H1 (cell line): ENCODE results near the gene SF3B1. TPM values are rescaled to one million over a fixed set of nuclear protein-coding genes. Genes with fewer than 3 reads are reported as not detected.

Experiments
- CTCF ChIA-PET: fragments of 300-600 bp; sonication (Branson Sonifier 250); formaldehyde crosslinking; loops from one replicate; lab custom pipeline; 2021; ENCODE audit not compliant: partially characterized antibody; lab: Charles Lee
- POLR2A ChIA-PET: fragments of 300-600 bp; sonication (Branson Sonifier 250); formaldehyde crosslinking; loops from one replicate; lab custom pipeline; 2021; ENCODE audit warnings: inconsistent platforms; ENCODE audit not compliant: partially characterized antibody; lab: Charles Lee
- DNase-seq, 2 experiments: peaks; one replicate each; pipeline versions ENCODE4 v3.0.0 to v3.0.0-alpha.2; 2010 to 2022; ENCODE audit warnings: low spot score in 2 of 2, low read depth in 1 of 2, mixed read lengths in 1 of 2
- FAIRE-seq: peaks from 2 replicates; lab custom pipeline; 2011; peaks lifted over from hg19 to GRCh38; lab: Jason Lieb, UNC
- H2AFZ ChIP-seq: 2 replicates; pipeline ENCODE4 v1.8.1; 2012; ENCODE audit warnings: low read length, inconsistent platforms
- H2AK5ac ChIP-seq: 2 replicates; pipeline ENCODE4 v1.6.1; 2013; ENCODE audit warnings: low read depth, low read length
- H2BK120ac ChIP-seq: replicated peaks from 2 replicates; pipeline ENCODE3; 2013; ENCODE audit warnings: low read depth, low read length, inconsistent platforms
- H2BK12ac ChIP-seq: 2 replicates; pipeline ENCODE4 v1.6.1; 2013; ENCODE audit warnings: low read depth, low read length
- H2BK15ac ChIP-seq: 2 replicates; pipeline ENCODE4 v1.6.1; 2013; ENCODE audit warnings: low read length
- H2BK20ac ChIP-seq: 2 replicates; pipeline ENCODE4 v1.6.1; 2013; ENCODE audit warnings: low read length
- H2BK5ac ChIP-seq: 2 replicates; pipeline ENCODE4 v1.6.1; 2013; ENCODE audit warnings: low read depth, low read length
- H3K14ac ChIP-seq: 2 replicates; pipeline ENCODE4 v1.6.1; 2013; ENCODE audit warnings: inconsistent platforms; ENCODE audit not compliant: insufficient read length
- H3K18ac ChIP-seq: 2 replicates; pipeline ENCODE4 v1.6.1; 2013; ENCODE audit warnings: low read length; ENCODE audit errors: extremely low read depth
- H3K23ac ChIP-seq: 2 replicates; pipeline ENCODE4 v1.6.1; 2013; ENCODE audit warnings: inconsistent platforms; ENCODE audit not compliant: insufficient read length
- H3K23me2 ChIP-seq: 2 replicates; pipeline ENCODE4 v1.6.1; 2013; ENCODE audit warnings: low read depth, low read length
- H3K27ac ChIP-seq: 2 replicates; pipeline ENCODE4 v1.6.1; 2011; ENCODE audit warnings: low read depth, low read length, inconsistent platforms
- H3K27me3 ChIP-seq, 4 experiments: replicated peaks in 1 of 4; 1 replicate in 1 of 4; 2 replicates in 3 of 4; pipeline versions ENCODE4 v1.6.1 to v1.8.1; 2011 to 2013; ENCODE audit warnings: low read length in 3 of 4, mild to moderate bottlenecking in 3 of 4, inconsistent platforms in 2 of 4, mixed read lengths in 2 of 4, moderate library complexity in 1 of 4; ENCODE audit not compliant: control insufficient read depth in 3 of 4, insufficient read depth in 3 of 4; ENCODE audit errors: extremely low read depth in 1 of 4
- H3K36me3 ChIP-seq, 4 experiments: 2 replicates each; pipeline versions ENCODE4 v1.6.1 to v1.8.1; 2011 to 2013; ENCODE audit warnings: mild to moderate bottlenecking in 4 of 4, low read length in 3 of 4, moderate library complexity in 2 of 4, control low read depth in 1 of 4, inconsistent platforms in 1 of 4; ENCODE audit not compliant: insufficient read depth in 4 of 4, control insufficient read depth in 2 of 4
- H3K4ac ChIP-seq: replicated peaks from 2 replicates; pipeline ENCODE3; 2013; ENCODE audit warnings: low read length, low read depth, mixed read lengths, inconsistent platforms; ENCODE audit not compliant: insufficient read length
- H3K4me1 ChIP-seq, 4 experiments: replicated peaks in 1 of 4; 1 replicate in 1 of 4; 2 replicates in 3 of 4; pipeline versions ENCODE4 v1.6.1 to v1.8.1; 2011 to 2013; ENCODE audit warnings: low read length in 3 of 4, inconsistent platforms in 2 of 4, mixed read lengths in 1 of 4; ENCODE audit not compliant: insufficient read depth in 4 of 4, control insufficient read depth in 3 of 4
- H3K4me2 ChIP-seq, 2 experiments: 2 replicates each; pipeline versions ENCODE4 v1.6.1 to v1.8.1; 2011 to 2013; ENCODE audit warnings: low read depth in 2 of 2, low read length in 2 of 2, control low read depth in 1 of 2, inconsistent platforms in 1 of 2, mild to moderate bottlenecking in 1 of 2; ENCODE audit not compliant: insufficient read depth in 1 of 2
- H3K4me3 ChIP-seq, 4 experiments: fragments of 200-600, 300-600 bp in 1 of 4; sonication (generic), shearing (Covaris generic), sonication (Bioruptor Twin) in 1 of 4; 2 replicates each; pipeline versions ENCODE4 v1.5.1 to v1.8.1; 2011 to 2016; ENCODE audit warnings: low read length in 4 of 4, low read depth in 3 of 4, control low read depth in 2 of 4, inconsistent platforms in 2 of 4, mild to moderate bottlenecking in 2 of 4, mixed read lengths in 1 of 4, moderate library complexity in 1 of 4; ENCODE audit not compliant: insufficient read depth in 2 of 4; ENCODE audit errors: extremely low read depth in 1 of 4
- H3K56ac ChIP-seq: replicated peaks from 2 replicates; pipeline ENCODE3; 2013; ENCODE audit warnings: low read depth, mild to moderate bottlenecking, mixed read lengths, low read length, inconsistent platforms; ENCODE audit not compliant: insufficient read length
- H3K79me1 ChIP-seq: 2 replicates; pipeline ENCODE4 v1.6.1; 2013; ENCODE audit warnings: low read depth, low read length, control low read depth
- H3K79me2 ChIP-seq, 2 experiments: 2 replicates each; pipeline versions ENCODE4 v1.6.1 to v1.8.1; 2012 to 2013; ENCODE audit warnings: low read length in 2 of 2, mild to moderate bottlenecking in 2 of 2, inconsistent platforms in 1 of 2; ENCODE audit not compliant: insufficient read depth in 2 of 2, control insufficient read depth in 1 of 2
- H3K9ac ChIP-seq, 4 experiments: replicated peaks in 1 of 4; 1 replicate in 1 of 4; 2 replicates in 3 of 4; pipeline versions ENCODE4 v1.6.1 to v1.8.1; 2011 to 2013; ENCODE audit warnings: low read depth in 3 of 4, low read length in 3 of 4, control low read depth in 2 of 4, mild to moderate bottlenecking in 2 of 4, moderate library complexity in 2 of 4, inconsistent platforms in 1 of 4; ENCODE audit errors: extremely low read depth in 1 of 4
- H3K9me3 ChIP-seq, 2 experiments: 2 replicates each; pipeline versions ENCODE4 v1.6.1 to v1.8.1; 2012 to 2013; ENCODE audit warnings: mild to moderate bottlenecking in 2 of 2, moderate library complexity in 2 of 2, control low read depth in 1 of 2, inconsistent platforms in 1 of 2, low read depth in 1 of 2, low read length in 1 of 2, mixed read lengths in 1 of 2; ENCODE audit not compliant: insufficient read depth in 2 of 2
- H4K20me1 ChIP-seq, 2 experiments: replicated peaks in 1 of 2; 2 replicates each; pipeline versions ENCODE3 to v1.8.1; 2011 to 2013; ENCODE audit warnings: inconsistent platforms in 2 of 2, low read length in 2 of 2, mild to moderate bottlenecking in 1 of 2; ENCODE audit not compliant: insufficient read depth in 2 of 2, control insufficient read depth in 1 of 2
- H4K5ac ChIP-seq: 2 replicates; pipeline ENCODE4 v1.6.1; 2013; ENCODE audit warnings: low read length, low read depth, mixed read lengths, inconsistent platforms; ENCODE audit not compliant: insufficient read length
- H4K8ac ChIP-seq: 2 replicates; pipeline ENCODE4 v1.8.0; 2013; ENCODE audit warnings: mild to moderate bottlenecking, moderate library complexity, low read length, inconsistent platforms; ENCODE audit not compliant: insufficient read depth; ENCODE audit errors: extremely low read depth
- H4K91ac ChIP-seq: replicated peaks from 2 replicates; pipeline ENCODE3; 2013; ENCODE audit warnings: low read length, mixed read lengths, inconsistent platforms; ENCODE audit not compliant: insufficient read length
- BRCA1 ChIP-seq: IDR thresholded peaks from 2 replicates; pipeline ENCODE4 v1.6.1; 2012; ENCODE audit warnings: low read depth, low read length, improper control_type of control experiment
- CEBPB ChIP-seq: IDR thresholded peaks from 2 replicates; pipeline ENCODE4 v1.6.1; 2012; ENCODE audit warnings: low read depth, low read length
- CHD1 ChIP-seq: IDR thresholded peaks from 2 replicates; pipeline ENCODE4 v1.6.1; 2012; ENCODE audit warnings: low read depth, low read length, improper control_type of control experiment
- CHD2 ChIP-seq: IDR thresholded peaks from 2 replicates; pipeline ENCODE4 v1.6.1; 2012; ENCODE audit warnings: low read length, improper control_type of control experiment
- EP300 ChIP-seq, 2 experiments: IDR thresholded peaks; 1 replicate in 1 of 2; 2 replicates in 1 of 2; pipeline ENCODE4 v1.6.1; 2011 to 2012; ENCODE audit warnings: low read depth in 2 of 2, low read length in 2 of 2, mild to moderate bottlenecking in 2 of 2, borderline replicate concordance in 1 of 2, inconsistent platforms in 1 of 2, moderate library complexity in 1 of 2
- FOSL1 ChIP-seq: IDR thresholded peaks from 2 replicates; pipeline ENCODE4 v1.6.1; 2011; ENCODE audit warnings: mild to moderate bottlenecking, low read depth, low read length, moderate library complexity; ENCODE audit not compliant: insufficient read depth
- GTF2F1 ChIP-seq: IDR thresholded peaks from 2 replicates; pipeline ENCODE4 v1.6.1; 2012; ENCODE audit warnings: low read depth, low read length, improper control_type of control experiment, borderline replicate concordance
- PHF8 ChIP-seq: fragments of 200-600 bp; sonication (generic); conservative IDR thresholded peaks from 2 replicates; pipeline ENCODE4 v1.7.1; 2012; ENCODE audit warnings: low read depth, mild to moderate bottlenecking, inconsistent platforms, low read length, moderate library complexity
- POLR2A ChIP-seq, 2 experiments: IDR thresholded peaks; 1 replicate in 1 of 2; 2 replicates in 1 of 2; pipeline ENCODE4 v1.6.1; 2011; ENCODE audit warnings: low read depth in 2 of 2, low read length in 2 of 2, mild to moderate bottlenecking in 2 of 2; ENCODE audit errors: control extremely low read depth in 1 of 2
- SIRT6 ChIP-seq: IDR thresholded peaks from one replicate; pipeline ENCODE4 v1.7.1; 2012; ENCODE audit warnings: low read length, inconsistent platforms
- SP1 ChIP-seq: IDR thresholded peaks from 2 replicates; pipeline ENCODE4 v1.6.1; 2011; ENCODE audit warnings: low read depth, low read length
- SRF ChIP-seq: IDR thresholded peaks from 2 replicates; pipeline ENCODE4 v1.6.1; 2011; ENCODE audit warnings: mild to moderate bottlenecking, low read depth, low read length, moderate library complexity
- SUZ12 ChIP-seq: fragments of 200-600 bp; sonication (generic); IDR thresholded peaks from 2 replicates; pipeline ENCODE4 v1.6.1; 2012; ENCODE audit warnings: mild to moderate bottlenecking, inconsistent platforms, low read length, moderate library complexity, mixed read lengths
- TAF1 ChIP-seq: IDR thresholded peaks from 2 replicates; pipeline ENCODE4 v1.6.1; 2011; ENCODE audit warnings: mild to moderate bottlenecking, low read depth, low read length
- TAF7 ChIP-seq: optimal IDR thresholded peaks from 2 replicates; pipeline ENCODE3; 2011; ENCODE audit warnings: low read depth, mild to moderate bottlenecking, inconsistent platforms, low read length, moderate library complexity, borderline replicate concordance
- TCF12 ChIP-seq: IDR thresholded peaks from 2 replicates; pipeline ENCODE4 v1.6.1; 2011; ENCODE audit warnings: low read depth, mild to moderate bottlenecking, low read length
- ZNF274 ChIP-seq: IDR thresholded peaks from 2 replicates; pipeline ENCODE4 v1.7.0; 2012; ENCODE audit warnings: low read length, borderline replicate concordance; ENCODE audit errors: extremely low read depth
- WGBS, 2 experiments: shearing (Covaris generic) in 1 of 2; methylation state at CpG; one replicate each; pipeline versions ENCODE4 v1.1.6 to v1.1.7; 2013 to 2015; ENCODE audit warnings: low lambda C conversion rate in 2 of 2, mixed read lengths in 2 of 2, inconsistent platforms in 1 of 2, low coverage in 1 of 2, missing lambda C conversion rate in 1 of 2; ENCODE audit not compliant: insufficient replicate concordance in 2 of 2, insufficient coverage in 1 of 2, insufficient read length in 1 of 2; ENCODE audit errors: extremely low coverage in 1 of 2, missing lambda C conversion rate in 1 of 2; 5-methylcytosine and 5-hydroxymethylcytosine counted together
- polyA plus RNA-seq, 7 experiments: library from polyadenylated mRNA; depleted of rRNA in 3 of 7; stranded (reverse) in 5 of 7; unstranded in 2 of 7; fragments of >200 nt in 5 of 7; fragments of 200-250 nt in 2 of 7; gene quantifications; 1 replicate in 5 of 7; 2 replicates in 1 of 7; 4 replicates in 1 of 7; pipeline versions ENCODE4 v1.2.1 to v1.2.3, GENCODE V29; 2011 to 2013; ENCODE audit warnings: missing spikeins in 2 of 7, mixed read lengths in 2 of 7
- total RNA-seq: library from RNA; stranded (reverse); fragmentation: NEBNext Ultra II Directional; extraction: Animal tissue kit (Norgen Biotek cat#: 25700); gene quantifications from 2 replicates; pipeline ENCODE4 v1.2.1, GENCODE V29; 2021

SF3B1 gene
- total and polyA plus RNA-seq, 2 of the 8 experiments (the other 6 are each of a cell fraction or from before 2014, with no cell fraction given): 320 to 403 TPM

- no peak overlapping the region for H3K23ac ChIP-seq
- DNase-seq (no peak), FAIRE-seq (no peak)
- CTCF ChIA-PET: no interaction called here
- H2BK15ac ChIP-seq: no peak overlapping the region
- no peak overlapping the region for H3K4me3 ChIP-seq
- no peak overlapping the region for H2BK120ac ChIP-seq
- no peak overlapping the region for H3K18ac ChIP-seq
- no peak overlapping the region for H4K91ac ChIP-seq
- POLR2A ChIA-PET: no interaction called here
- no peak overlapping the region for H3K4ac ChIP-seq
- H3K14ac ChIP-seq: no peak overlapping the region
- no peak overlapping the region for H4K5ac ChIP-seq
- no peak overlapping the region for H3K56ac ChIP-seq
- no peak overlapping the region for H2BK20ac ChIP-seq
- no peaks in the 10 kb centered on the region for H4K20me1 ChIP-seq
- no peaks in the 10 kb centered on the region for H3K9me3 ChIP-seq
- H3K27ac ChIP-seq: no peak overlapping the region
- H2BK12ac ChIP-seq: no peak overlapping the region
- H2AK5ac ChIP-seq: no peak overlapping the region
- H3K23me2 ChIP-seq: no peaks in the 10 kb centered on the region
- no peaks in the 10 kb centered on the region for H3K27me3 ChIP-seq
- no peaks in the 10 kb centered on the region for H3K36me3 ChIP-seq
- no peak overlapping the region for H3K9ac ChIP-seq
- no peaks in the 10 kb centered on the region for H3K79me1 ChIP-seq
- no peak overlapping the region for H3K4me2 ChIP-seq
- no peaks in the 10 kb centered on the region for H3K4me1 ChIP-seq
- 94% methylated on average over 5 of the region's 5 CpGs; no CpG with 5 or more reads in 1 of the 2 experiments for WGBS, 2 experiments
- H2BK5ac ChIP-seq: no peak overlapping the region
- no peak overlapping the region for H2AFZ ChIP-seq
- no peak overlapping the region for H4K8ac ChIP-seq
- H3K79me2 ChIP-seq: no peaks in the 10 kb centered on the region
- TF ChIP-seq EP300 (IDR thresholded peaks at IDR 0.05; ENCODE audit: borderline replicate concordance in 1 of 2, low read depth in 2 of 2, low read length in 2 of 2): no peak
- TF ChIP-seq SUZ12: no peak
- no peak for TF ChIP-seq TAF7
- TF ChIP-seq CEBPB: no peak
- no peak for TF ChIP-seq PHF8
- TF ChIP-seq CHD1: no peak
- no peak for TF ChIP-seq SIRT6
- no peak for TF ChIP-seq TAF1
- no peak for TF ChIP-seq FOSL1
- TF ChIP-seq SP1: no peak
- no peak for TF ChIP-seq CHD2
- TF ChIP-seq POLR2A (IDR thresholded peaks at IDR 0.05; ENCODE audit: control extremely low read depth in 1 of 2, low read depth in 2 of 2, low read length in 2 of 2): no peak
- TF ChIP-seq GTF2F1: no peak
- no peak for TF ChIP-seq TCF12
- no peak for TF ChIP-seq ZNF274
- no peak for TF ChIP-seq BRCA1
- no peak for TF ChIP-seq SRF
These were observed 94.2 kb downstream of the SF3B1 start for GRCh38 chr2:197340591-197340990.
